ENCODE data around the gene NUDT2.

Gene NUDT2

DNA sequence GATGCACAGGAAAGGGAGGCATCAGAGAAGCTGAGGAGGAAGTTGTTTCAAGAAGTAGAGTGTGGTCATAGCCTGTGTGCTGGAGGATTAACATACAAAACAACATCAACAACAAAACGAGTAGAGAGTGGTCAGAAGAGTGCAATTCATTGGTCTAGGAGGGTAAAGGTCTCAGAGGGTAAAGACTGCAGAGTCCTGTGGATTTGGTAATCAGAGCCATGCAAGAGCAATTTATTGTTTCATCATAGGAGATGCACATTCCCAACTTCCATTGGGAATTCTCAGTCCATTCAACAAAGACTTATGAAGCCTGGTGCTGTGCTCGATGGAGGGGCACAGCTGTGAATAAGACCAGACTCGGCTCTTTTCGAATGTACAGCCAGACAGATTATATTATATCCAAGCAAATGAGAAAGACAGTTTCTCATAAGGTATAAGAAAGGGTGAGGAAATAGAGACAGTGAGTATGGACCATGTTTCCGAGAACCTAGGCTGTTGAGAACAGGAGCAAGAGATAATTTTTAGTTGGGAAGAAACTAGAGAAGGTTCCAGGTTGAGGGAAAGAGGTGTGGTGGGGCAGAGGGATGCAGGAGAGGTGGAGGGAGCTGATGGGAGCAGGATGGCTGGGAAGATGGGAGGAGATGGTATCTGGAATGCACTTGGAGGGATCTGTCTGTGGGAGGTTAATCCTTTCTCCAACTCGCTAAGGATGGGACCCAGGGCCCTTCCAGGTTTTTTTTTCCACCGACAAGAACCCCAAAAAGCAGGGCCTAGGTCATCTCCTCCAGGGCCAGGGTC, 55.2 kb downstream of the NUDT2 start:
- DNase-seq (ENCODE audit: low read depth in 1 of 2, low spot score in 1 of 2) = no peak

DNA sequence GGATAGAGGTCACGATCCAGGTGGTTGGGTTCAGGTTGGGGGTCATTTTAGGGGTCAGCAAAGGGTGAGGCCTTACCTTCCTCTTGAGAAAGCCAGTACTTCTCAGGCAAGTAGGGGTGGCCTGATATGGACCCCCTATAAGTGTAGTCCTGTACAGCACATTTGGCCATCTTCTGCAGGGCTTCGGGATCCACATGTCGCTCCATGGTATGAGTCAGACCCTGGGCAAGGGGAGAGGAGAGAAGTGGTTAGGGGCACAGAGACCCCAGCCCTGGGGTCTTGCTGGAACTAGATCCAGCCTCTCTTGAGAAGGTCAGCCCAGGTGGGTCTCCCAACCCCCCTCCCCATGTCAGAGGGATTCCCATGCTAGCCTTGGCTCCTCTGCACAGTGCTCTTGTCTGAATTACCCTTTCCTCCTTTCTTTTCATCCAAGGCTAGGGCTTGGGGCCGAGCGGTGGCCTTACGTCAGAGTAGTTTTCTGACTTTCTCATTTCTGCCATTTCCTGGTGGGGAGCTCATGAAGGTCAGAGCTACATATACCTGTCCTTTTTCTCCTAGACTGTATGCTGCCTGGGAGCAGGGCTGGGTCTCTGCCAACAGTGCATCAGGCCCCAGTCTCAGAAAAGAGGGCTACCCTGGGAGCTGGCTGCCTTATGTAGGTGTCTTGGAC, 56.3 kb downstream of the NUDT2 start:
- DNase-seq (ENCODE audit: low read depth in 1 of 2, low spot score in 1 of 2) = no peak

DNA sequence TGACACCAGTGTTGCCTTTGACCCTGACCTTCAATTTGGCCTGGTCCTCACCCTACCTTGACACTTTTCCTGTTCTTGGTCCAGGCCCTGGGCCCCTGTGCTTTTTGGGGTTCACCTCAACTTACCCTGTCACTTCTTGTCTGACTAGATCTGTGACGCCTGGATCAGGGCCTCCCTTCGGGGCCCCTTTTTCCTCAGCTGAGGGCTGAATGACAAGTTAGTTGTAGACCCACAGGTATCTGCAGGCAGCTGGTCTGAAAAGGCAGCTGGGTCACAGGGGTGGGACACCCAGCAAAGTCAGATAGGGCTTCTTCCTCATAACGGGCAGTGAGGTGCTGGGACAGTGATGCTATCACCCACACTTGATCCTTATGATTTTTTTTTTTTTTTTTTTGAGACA, 57.3 kb downstream of the NUDT2 start:
- DNase-seq (ENCODE audit: low read depth in 1 of 2, low spot score in 1 of 2) = no peak

DNA sequence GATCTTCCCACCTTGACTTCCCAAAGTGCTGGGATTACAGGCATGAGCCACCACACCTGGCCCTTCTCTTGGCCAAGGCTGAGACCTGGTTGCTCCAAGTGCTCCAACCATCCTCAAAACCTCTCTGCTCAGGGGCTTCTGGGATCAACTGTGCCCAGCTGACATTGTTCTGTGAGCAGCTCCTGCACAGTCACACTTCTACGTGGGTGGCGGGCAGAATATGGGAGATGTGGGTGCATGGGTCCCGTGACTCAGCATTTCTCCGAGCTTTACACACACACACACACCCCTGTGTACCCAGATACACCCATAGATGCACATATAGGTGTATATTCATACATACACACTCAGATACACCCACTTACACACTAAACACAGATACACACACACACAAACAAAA, 57.9 kb downstream of the NUDT2 start:
- no peak for DNase-seq (ENCODE audit: low read depth in 1 of 2, low spot score in 1 of 2)

DNA sequence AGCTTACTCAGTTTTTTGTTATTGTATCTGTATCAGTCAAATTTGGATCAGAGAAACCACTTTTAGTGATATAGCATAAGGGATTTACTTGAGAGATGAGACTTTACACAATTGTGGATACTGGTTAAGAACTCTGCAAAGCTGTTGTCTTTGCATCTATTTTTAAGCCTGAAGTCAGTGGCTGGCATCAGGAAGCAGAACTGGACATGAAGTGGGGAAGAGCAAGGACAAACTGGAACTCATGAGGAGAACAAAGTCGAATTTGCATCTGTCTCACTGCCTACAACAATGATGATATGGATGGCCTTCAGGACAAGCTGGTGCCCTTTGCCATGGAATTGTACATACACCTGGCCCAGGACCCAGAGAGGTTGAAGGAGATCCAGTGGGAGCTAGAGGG, 63.1 kb downstream of the NUDT2 start:
- no peak for DNase-seq (ENCODE audit: low read depth in 1 of 2, low spot score in 1 of 2)
